Measurements from ENCODE around the gene GSAP.

The GSAP gene

GRCh38 chr7:77388055-77388641 lies 28.0 kb downstream of the GSAP start:
- H3K4me1 ChIP-seq (ENCODE audit: insufficient read depth, low read length), result peaks cover 21% of the 10 kb centered on the region
- H3K36me3 ChIP-seq (ENCODE audit: insufficient read depth, low read length), result no peaks in the 10 kb centered on the region
- H3K4me3 ChIP-seq (ENCODE audit: low read length), result no peak overlapping the region
- WGBS, result 90% methylated on average over 5 of the region's 5 CpGs
- H3K27ac ChIP-seq (ENCODE audit: low read depth, low read length), result no peak overlapping the region
- no peaks in the 10 kb centered on the region for H3K9me3 ChIP-seq (ENCODE audit: insufficient read depth, low read depth, low read length)
- no peaks in the 10 kb centered on the region for H3K27me3 ChIP-seq (ENCODE audit: insufficient read depth, low read length)
- no peak overlapping the region for H3K9ac ChIP-seq (ENCODE audit: low read depth, low read length)

- 96% methylated on average over 7 of the region's 7 CpGs for WGBS
- H3K4me1 ChIP-seq (ENCODE audit: insufficient read depth, low read length), result peaks cover 22% of the 10 kb centered on the region
- no peak overlapping the region for H3K27ac ChIP-seq (ENCODE audit: low read depth, low read length)
- H3K9me3 ChIP-seq (ENCODE audit: insufficient read depth, low read depth, low read length), result no peaks in the 10 kb centered on the region
- H3K9ac ChIP-seq (ENCODE audit: low read depth, low read length), result no peak overlapping the region
- no peaks in the 10 kb centered on the region for H3K36me3 ChIP-seq (ENCODE audit: insufficient read depth, low read length)
- H3K4me3 ChIP-seq (ENCODE audit: low read length), result no peak overlapping the region
- no peaks in the 10 kb centered on the region for H3K27me3 ChIP-seq (ENCODE audit: insufficient read depth, low read length)
These were observed 29.9 kb downstream of the GSAP start for GRCh38 chr7:77386165-77386822.

GRCh38 chr7:77383333-77383740 lies 32.8 kb downstream of the GSAP start:
- H3K36me3 ChIP-seq (ENCODE audit: insufficient read depth, low read length), result no peaks in the 10 kb centered on the region

GRCh38 chr7:77382532-77382931 lies 33.6 kb downstream of the GSAP start:
- Histone ChIP-seq H3K27me3 (ENCODE audit: insufficient read depth, low read length) (no peaks in the 10 kb centered on the region), H3K9ac (ENCODE audit: low read depth, low read length) (no peak overlapping the region), H3K27ac (ENCODE audit: low read depth, low read length) (no peak overlapping the region), H3K9me3 (ENCODE audit: insufficient read depth, low read depth, low read length) (no peaks in the 10 kb centered on the region), H3K36me3 (ENCODE audit: insufficient read depth, low read length) (no peaks in the 10 kb centered on the region), H3K4me1 (ENCODE audit: insufficient read depth, low read length) (peaks cover 12% of the 10 kb centered on the region), H3K4me3 (ENCODE audit: low read length) (no peak overlapping the region)

More at GRCh38 chr7:77383333-77383740, 32.8 kb downstream of the GSAP start:
- no peak overlapping the region for H3K4me3 ChIP-seq (ENCODE audit: low read length)
- H3K4me1 ChIP-seq (ENCODE audit: insufficient read depth, low read length), result peaks cover 20% of the 10 kb centered on the region
- WGBS, result 79% methylated on average over 6 of the region's 6 CpGs
- no peak overlapping the region for H3K9ac ChIP-seq (ENCODE audit: low read depth, low read length)
- no peaks in the 10 kb centered on the region for H3K27me3 ChIP-seq (ENCODE audit: insufficient read depth, low read length)
- no peak overlapping the region for H3K27ac ChIP-seq (ENCODE audit: low read depth, low read length)
- no peaks in the 10 kb centered on the region for H3K9me3 ChIP-seq (ENCODE audit: insufficient read depth, low read depth, low read length)

GRCh38 chr7:77378584-77378983 lies 37.6 kb downstream of the GSAP start:
- 92% methylated on average over 3 of the region's 3 CpGs for WGBS
- Histone ChIP-seq H3K36me3 (ENCODE audit: insufficient read depth, low read length) (no peaks in the 10 kb centered on the region), H3K27ac (ENCODE audit: low read depth, low read length) (no peak overlapping the region), H3K27me3 (ENCODE audit: insufficient read depth, low read length) (no peaks in the 10 kb centered on the region), H3K9ac (ENCODE audit: low read depth, low read length) (no peak overlapping the region), H3K4me3 (ENCODE audit: low read length) (no peak overlapping the region), H3K9me3 (ENCODE audit: insufficient read depth, low read depth, low read length) (no peaks in the 10 kb centered on the region), H3K4me1 (ENCODE audit: insufficient read depth, low read length) (peaks cover 5% of the 10 kb centered on the region; the same call in 1 of the 2 replicates)

GRCh38 chr7:77370606-77371005 lies 45.5 kb downstream of the GSAP start:
- H3K27me3 ChIP-seq (ENCODE audit: insufficient read depth, low read length), result no peaks in the 10 kb centered on the region
- no peaks in the 10 kb centered on the region for H3K4me1 ChIP-seq (ENCODE audit: insufficient read depth, low read length)
- no peaks in the 10 kb centered on the region for H3K36me3 ChIP-seq (ENCODE audit: insufficient read depth, low read length)
- no peak overlapping the region for H3K27ac ChIP-seq (ENCODE audit: low read depth, low read length)
- H3K9ac ChIP-seq (ENCODE audit: low read depth, low read length), result no peak overlapping the region
- WGBS, result 89% methylated on average over 1 of the region's 1 CpG
- no peak overlapping the region for H3K4me3 ChIP-seq (ENCODE audit: low read length)
- H3K9me3 ChIP-seq (ENCODE audit: insufficient read depth, low read depth, low read length), result no peaks in the 10 kb centered on the region

GRCh38 chr7:77368974-77369373 lies 47.2 kb downstream of the GSAP start:
- H3K27ac ChIP-seq (ENCODE audit: low read depth, low read length), result no peak overlapping the region
- H3K4me1 ChIP-seq (ENCODE audit: insufficient read depth, low read length), result no peaks in the 10 kb centered on the region
- H3K9ac ChIP-seq (ENCODE audit: low read depth, low read length), result no peak overlapping the region
- H3K4me3 ChIP-seq (ENCODE audit: low read length), result no peak overlapping the region
- WGBS, result 100% methylated on average over 1 of the region's 2 CpGs
- H3K27me3 ChIP-seq (ENCODE audit: insufficient read depth, low read length), result no peaks in the 10 kb centered on the region
- no peaks in the 10 kb centered on the region for H3K36me3 ChIP-seq (ENCODE audit: insufficient read depth, low read length)
- no peaks in the 10 kb centered on the region for H3K9me3 ChIP-seq (ENCODE audit: insufficient read depth, low read depth, low read length)

- no peaks in the 10 kb centered on the region for H3K9me3 ChIP-seq (ENCODE audit: insufficient read depth, low read depth, low read length)
- H3K27me3 ChIP-seq (ENCODE audit: insufficient read depth, low read length), result no peaks in the 10 kb centered on the region
- 96% methylated on average over 4 of the region's 4 CpGs for WGBS
- no peak overlapping the region for H3K27ac ChIP-seq (ENCODE audit: low read depth, low read length)
- no peaks in the 10 kb centered on the region for H3K36me3 ChIP-seq (ENCODE audit: insufficient read depth, low read length)
- H3K9ac ChIP-seq (ENCODE audit: low read depth, low read length), result no peak overlapping the region
- H3K4me1 ChIP-seq (ENCODE audit: insufficient read depth, low read length), result no peaks in the 10 kb centered on the region
- no peak overlapping the region for H3K4me3 ChIP-seq (ENCODE audit: low read length)
These were observed 48.2 kb downstream of the GSAP start for GRCh38 chr7:77367976-77368375.

GRCh38 chr7:77362905-77363304 lies 53.2 kb downstream of the GSAP start:
- Histone ChIP-seq H3K27me3 (ENCODE audit: insufficient read depth, low read length) (no peaks in the 10 kb centered on the region), H3K27ac (ENCODE audit: low read depth, low read length) (no peak overlapping the region), H3K36me3 (ENCODE audit: insufficient read depth, low read length) (no peaks in the 10 kb centered on the region), H3K9ac (ENCODE audit: low read depth, low read length) (no peak overlapping the region), H3K4me1 (ENCODE audit: insufficient read depth, low read length) (no peaks in the 10 kb centered on the region), H3K9me3 (ENCODE audit: insufficient read depth, low read depth, low read length) (no peaks in the 10 kb centered on the region), H3K4me3 (ENCODE audit: low read length) (no peak overlapping the region)
- 95% methylated on average over 1 of the region's 1 CpG for WGBS

GRCh38 chr7:77360969-77361368 lies 55.2 kb downstream of the GSAP start:
- H3K9me3 ChIP-seq (ENCODE audit: insufficient read depth, low read depth, low read length), result no peaks in the 10 kb centered on the region
- no peaks in the 10 kb centered on the region for H3K4me1 ChIP-seq (ENCODE audit: insufficient read depth, low read length)
- no peak overlapping the region for H3K27ac ChIP-seq (ENCODE audit: low read depth, low read length)
- H3K27me3 ChIP-seq (ENCODE audit: insufficient read depth, low read length), result no peaks in the 10 kb centered on the region
- no peaks in the 10 kb centered on the region for H3K36me3 ChIP-seq (ENCODE audit: insufficient read depth, low read length)
- no peak overlapping the region for H3K4me3 ChIP-seq (ENCODE audit: low read length)
- 98% methylated on average over 3 of the region's 3 CpGs for WGBS
- H3K9ac ChIP-seq (ENCODE audit: low read depth, low read length), result no peak overlapping the region

GRCh38 chr7:77360104-77360503 lies 56.0 kb downstream of the GSAP start:
- WGBS, result 97% methylated on average over 1 of the region's 1 CpG
- Histone ChIP-seq H3K27me3 (ENCODE audit: insufficient read depth, low read length) (no peaks in the 10 kb centered on the region), H3K9me3 (ENCODE audit: insufficient read depth, low read depth, low read length) (no peaks in the 10 kb centered on the region), H3K9ac (ENCODE audit: low read depth, low read length) (no peak overlapping the region), H3K27ac (ENCODE audit: low read depth, low read length) (no peak overlapping the region), H3K4me3 (ENCODE audit: low read length) (no peak overlapping the region), H3K36me3 (ENCODE audit: insufficient read depth, low read length) (no peaks in the 10 kb centered on the region), H3K4me1 (ENCODE audit: insufficient read depth, low read length) (no peaks in the 10 kb centered on the region)

GRCh38 chr7:77359599-77359998 lies 56.5 kb downstream of the GSAP start:
- H3K9ac ChIP-seq (ENCODE audit: low read depth, low read length), result no peak overlapping the region
- H3K27me3 ChIP-seq (ENCODE audit: insufficient read depth, low read length), result no peaks in the 10 kb centered on the region
- no peaks in the 10 kb centered on the region for H3K9me3 ChIP-seq (ENCODE audit: insufficient read depth, low read depth, low read length)
- 92% methylated on average over 1 of the region's 1 CpG for WGBS
- no peaks in the 10 kb centered on the region for H3K36me3 ChIP-seq (ENCODE audit: insufficient read depth, low read length)
- no peak overlapping the region for H3K27ac ChIP-seq (ENCODE audit: low read depth, low read length)
- H3K4me3 ChIP-seq (ENCODE audit: low read length), result no peak overlapping the region
- H3K4me1 ChIP-seq (ENCODE audit: insufficient read depth, low read length), result no peaks in the 10 kb centered on the region
